Lower lobe of right lung (tissue), 2 donors: ENCODE results near the gene IL17B. TPM values are rescaled to one million over a fixed set of nuclear protein-coding genes. Genes with fewer than 3 reads are reported as not detected.

Source experiments
- ATAC-seq, 2 donors: fragments of 200-7000 bp; cut with Tn5 transposase; one replicate each; pipeline ENCODE4 v1.9.1; 2020 to 2022; ENCODE audit warnings: mild to moderate bottlenecking in 2 of 2, moderate library complexity in 2 of 2
- DNase-seq: peaks from one replicate; pipeline ENCODE4 v3.0.0-alpha.2; 2020
- H3K27ac ChIP-seq: fragments of 200-600 bp; one replicate; pipeline ENCODE4 v1.8.0; 2022
- H3K27me3 ChIP-seq: fragments of 200-600 bp; one replicate; pipeline ENCODE4 v1.8.0; 2022; ENCODE audit warnings: low read depth
- H3K36me3 ChIP-seq: fragments of 200-600 bp; one replicate; pipeline ENCODE4 v1.8.0; 2022; ENCODE audit warnings: mild to moderate bottlenecking
- H3K4me1 ChIP-seq: fragments of 200-600 bp; one replicate; pipeline ENCODE4 v1.8.0; 2022
- H3K4me3 ChIP-seq: fragments of 200-600 bp; one replicate; pipeline ENCODE4 v1.8.0; 2022; ENCODE audit warnings: mild to moderate bottlenecking
- H3K9me3 ChIP-seq: fragments of 200-600 bp; one replicate; pipeline ENCODE4 v1.8.0; 2022
- intact Hi-C: fragments of 100-400 bp; cut with DNase I; formaldehyde crosslinking; loops from one replicate; pipeline ENCODE4 v1.11.0; 2022
- long read RNA-seq: library from polyadenylated mRNA; unstranded; transcript quantifications from one replicate; pipeline ENCODE4 v2.0.0, GENCODE V29; 2021
- total RNA-seq: library from RNA; stranded (reverse); fragmentation: NEBNext Ultra II Directional; extraction: Animal tissue kit (Norgen Biotek cat#: 25700); gene quantifications from one replicate; pipeline ENCODE4 v1.2.1, GENCODE V29; 2021
- TF ChIP-seq, protein P1 (sequence below): fragments of 200-600 bp; IDR thresholded peaks from one replicate; pipeline ENCODE4 v1.8.0; 2022; ENCODE audit warnings: antibody characterized with exemption, mild to moderate bottlenecking
- donor health status: DM: no; HTN: yes; CAD: no; lungs with severe emphysema.

Gene IL17B, protein sequence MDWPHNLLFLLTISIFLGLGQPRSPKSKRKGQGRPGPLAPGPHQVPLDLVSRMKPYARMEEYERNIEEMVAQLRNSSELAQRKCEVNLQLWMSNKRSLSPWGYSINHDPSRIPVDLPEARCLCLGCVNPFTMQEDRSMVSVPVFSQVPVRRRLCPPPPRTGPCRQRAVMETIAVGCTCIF
- not detected for total RNA-seq
- long read RNA-seq: 0 reads

- H3K27ac ChIP-seq: no peak within 1 kb of the TSS
- H3K4me1 ChIP-seq: peaks cover 33% of the 10 kb centered on the region
- no peaks in the 10 kb centered on the region for H3K27me3 ChIP-seq
- DNase-seq (no peak), ATAC-seq (no peak)
- no peaks in the 10 kb centered on the region for H3K9me3 ChIP-seq
- H3K36me3 ChIP-seq: no peaks in the 10 kb centered on the region
- intact Hi-C loops: no loop called here
- TF ChIP-seq, protein P1, sequence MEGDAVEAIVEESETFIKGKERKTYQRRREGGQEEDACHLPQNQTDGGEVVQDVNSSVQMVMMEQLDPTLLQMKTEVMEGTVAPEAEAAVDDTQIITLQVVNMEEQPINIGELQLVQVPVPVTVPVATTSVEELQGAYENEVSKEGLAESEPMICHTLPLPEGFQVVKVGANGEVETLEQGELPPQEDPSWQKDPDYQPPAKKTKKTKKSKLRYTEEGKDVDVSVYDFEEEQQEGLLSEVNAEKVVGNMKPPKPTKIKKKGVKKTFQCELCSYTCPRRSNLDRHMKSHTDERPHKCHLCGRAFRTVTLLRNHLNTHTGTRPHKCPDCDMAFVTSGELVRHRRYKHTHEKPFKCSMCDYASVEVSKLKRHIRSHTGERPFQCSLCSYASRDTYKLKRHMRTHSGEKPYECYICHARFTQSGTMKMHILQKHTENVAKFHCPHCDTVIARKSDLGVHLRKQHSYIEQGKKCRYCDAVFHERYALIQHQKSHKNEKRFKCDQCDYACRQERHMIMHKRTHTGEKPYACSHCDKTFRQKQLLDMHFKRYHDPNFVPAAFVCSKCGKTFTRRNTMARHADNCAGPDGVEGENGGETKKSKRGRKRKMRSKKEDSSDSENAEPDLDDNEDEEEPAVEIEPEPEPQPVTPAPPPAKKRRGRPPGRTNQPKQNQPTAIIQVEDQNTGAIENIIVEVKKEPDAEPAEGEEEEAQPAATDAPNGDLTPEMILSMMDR: no peak
- H3K4me3 ChIP-seq: no peak within 1 kb of the TSS
Observed at GRCh38 chr5:149379177-149379761, at the start of gene IL17B. IL17B (minus strand) TSS chr5:149379292; CDS start chr5:149379225, 67 bp downstream.

- Histone ChIP-seq H3K36me3 (peaks cover 40% of the 10 kb centered on the region), H3K4me3 (no peak overlapping the region), H3K27me3 (no peaks in the 10 kb centered on the region), H3K4me1 (peaks cover 65% of the 10 kb centered on the region), H3K27ac (peak overlapping the region; percentile 84), H3K9me3 (no peaks in the 10 kb centered on the region)
- ATAC-seq (no peak), DNase-seq (no peak)
- TF ChIP-seq, protein P1: no peak
- intact Hi-C loops: no loop called here
Observed at GRCh38 chr5:149428032-149428431, 48.9 kb upstream of the IL17B start.

GRCh38 chr5:149427374-149427773 lies 48.3 kb upstream of the IL17B start:
- intact Hi-C loops: no loop called here
- no peak for ATAC-seq
- Histone ChIP-seq H3K27me3 (no peaks in the 10 kb centered on the region), H3K4me1 (peaks cover 72% of the 10 kb centered on the region), H3K9me3 (no peaks in the 10 kb centered on the region), H3K27ac (peak overlapping the region; percentile 84), H3K36me3 (peaks cover 42% of the 10 kb centered on the region), H3K4me3 (no peak overlapping the region)
- no peak for DNase-seq
- TF ChIP-seq, protein P1: no peak

DNA sequence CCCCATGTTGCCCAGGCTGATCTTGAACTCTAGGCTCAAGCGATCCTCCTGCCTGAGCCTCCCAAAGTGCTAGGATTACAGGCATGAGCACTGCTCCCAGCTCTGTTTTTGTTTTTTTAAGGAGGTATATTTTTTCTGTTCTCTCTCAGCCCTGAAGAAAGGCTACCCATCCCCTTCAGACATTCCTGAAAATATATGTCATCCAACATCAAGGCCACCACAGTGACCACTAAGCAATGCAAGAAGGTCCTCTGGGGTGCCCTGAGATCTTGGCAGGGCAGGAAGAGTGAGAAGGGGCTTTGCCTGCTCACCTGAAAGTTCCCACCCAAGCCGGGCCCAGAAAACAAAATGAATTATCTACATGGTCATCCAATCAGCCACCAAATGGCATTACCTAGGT lies 47.8 kb upstream of the IL17B start:
- intact Hi-C loops: no loop called here
- Histone ChIP-seq H3K9me3 (no peaks in the 10 kb centered on the region), H3K4me3 (no peak overlapping the region), H3K4me1 (peaks cover 76% of the 10 kb centered on the region), H3K27me3 (no peaks in the 10 kb centered on the region), H3K36me3 (peaks cover 42% of the 10 kb centered on the region), H3K27ac (peak overlapping the region; percentile 84)
- TF ChIP-seq, protein P1: no peak
- DNase-seq (no peak), ATAC-seq (no peak)

DNA sequence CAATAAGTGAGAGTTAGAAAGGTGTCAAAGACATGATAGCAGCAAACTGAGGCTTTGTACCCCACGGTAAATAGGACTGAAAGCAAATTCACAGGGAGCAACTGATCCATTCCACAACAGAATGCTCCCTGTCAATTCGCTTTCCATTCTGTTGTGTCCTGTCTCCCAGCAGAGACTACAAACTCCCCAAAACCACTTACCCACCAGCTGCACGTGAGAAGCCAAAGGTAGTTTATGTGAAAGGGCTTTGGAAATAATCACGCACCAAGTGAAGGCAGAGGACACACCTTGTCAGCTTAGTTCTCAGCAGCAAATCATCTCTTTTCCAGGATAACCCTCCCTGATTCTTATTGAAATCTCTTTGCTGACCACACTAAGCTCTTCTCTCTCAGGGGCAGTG lies 46.6 kb upstream of the IL17B start:
- intact Hi-C loops: no loop called here
- Histone ChIP-seq H3K27me3 (no peaks in the 10 kb centered on the region), H3K27ac (peak overlapping the region; percentile 84), H3K4me3 (no peak overlapping the region), H3K36me3 (peaks cover 42% of the 10 kb centered on the region), H3K4me1 (peaks cover 80% of the 10 kb centered on the region), H3K9me3 (no peaks in the 10 kb centered on the region)
- DNase-seq (no peak), ATAC-seq (no peak)
- TF ChIP-seq, protein P1: no peak
